ENCODE data around the gene PCMTD2.
"Not testable (repeated sequence)": the region's sequence is repeated elsewhere in the genome, so short reads cannot be mapped to it uniquely, and the experiment has no call there.

Gene PCMTD2

GRCh38 chr20:64224351-64225170, 31.0 kb upstream of the PCMTD2 start:
- DNase-seq: no peak

DNA sequence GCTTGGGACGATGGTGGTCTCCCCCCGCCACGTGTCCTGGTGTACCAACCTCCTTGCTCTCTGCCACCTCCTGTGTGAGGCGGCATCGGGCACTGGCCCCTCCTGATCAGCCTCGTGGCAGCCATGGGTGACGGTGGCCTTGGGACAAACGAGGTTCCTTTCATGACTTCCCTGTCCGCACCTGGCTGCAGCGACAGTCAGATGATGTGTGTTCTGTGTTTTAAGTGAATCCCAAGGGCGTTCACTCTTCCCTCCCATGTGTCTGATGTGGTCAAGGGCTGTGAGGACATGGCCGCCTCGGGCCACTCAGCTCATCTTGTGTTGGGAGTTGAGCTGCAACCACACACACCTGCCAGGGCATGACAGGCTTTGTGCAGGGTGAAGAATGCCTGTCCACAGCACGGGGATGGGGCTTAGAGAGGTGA, 30.4 kb upstream of the PCMTD2 start:
- DNase-seq: no peak

GRCh38 chr20:64225828-64226598, 29.5 kb upstream of the PCMTD2 start:
- no peak for DNase-seq

- no peak for DNase-seq
Measured at GRCh38 chr20:64226686-64227580, 28.6 kb upstream of the PCMTD2 start.

- DNase-seq: no peak
Measured at GRCh38 chr20:64228086-64228653, 27.4 kb upstream of the PCMTD2 start.

GRCh38 chr20:64228751-64229506, 26.6 kb upstream of the PCMTD2 start:
- no peak for DNase-seq

- DNase-seq: no peak
Measured at GRCh38 chr20:64229507-64230061, 26.0 kb upstream of the PCMTD2 start.

GRCh38 chr20:64230461-64231145, 24.9 kb upstream of the PCMTD2 start:
- DNase-seq: no peak

DNA sequence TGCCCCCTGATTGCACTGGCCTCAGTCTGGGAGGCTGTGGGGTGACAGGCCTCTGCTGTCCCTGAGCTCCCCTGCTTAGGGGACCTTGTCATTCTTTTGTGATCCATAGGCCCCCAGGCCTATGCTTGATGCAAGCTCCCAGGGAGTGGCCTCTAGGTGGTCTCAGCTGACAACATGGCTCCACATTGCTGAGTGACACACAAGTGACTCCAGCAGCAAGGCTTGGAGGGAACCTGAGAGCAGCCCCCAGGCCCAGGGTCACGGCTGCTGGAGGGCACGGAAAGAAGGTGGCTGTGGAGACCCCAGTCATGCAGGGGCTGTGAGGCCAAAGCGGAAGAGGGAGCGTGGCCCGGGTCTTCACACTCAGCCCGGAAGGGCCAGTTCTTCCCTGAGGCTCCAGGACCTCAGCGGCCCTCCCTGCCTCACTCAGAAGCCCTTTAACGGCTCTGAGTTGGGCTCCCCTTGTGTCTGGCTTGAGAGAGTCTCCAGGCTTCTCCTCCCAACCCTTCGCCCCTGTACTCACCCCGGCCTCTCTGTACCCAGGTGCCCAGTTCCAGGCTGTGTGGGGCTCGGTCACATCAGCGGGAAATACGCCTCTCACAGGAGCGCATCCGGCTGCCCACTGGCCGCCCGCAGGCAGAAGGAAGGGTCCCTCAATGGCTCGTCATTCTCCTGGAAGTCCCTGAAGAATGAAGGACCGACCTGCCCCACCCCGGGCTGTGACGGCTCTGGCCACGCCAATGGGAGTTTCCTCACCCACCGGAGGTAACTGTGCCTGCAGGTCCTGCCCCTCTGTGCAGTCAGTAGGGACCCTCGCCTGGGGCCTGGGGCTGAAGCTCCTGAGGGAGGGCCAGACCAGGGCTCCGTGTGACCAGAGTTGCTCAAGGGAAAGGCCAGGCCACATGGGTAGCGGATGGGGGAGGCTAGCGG, 23.7 kb upstream of the PCMTD2 start:
- no peak for DNase-seq

DNA sequence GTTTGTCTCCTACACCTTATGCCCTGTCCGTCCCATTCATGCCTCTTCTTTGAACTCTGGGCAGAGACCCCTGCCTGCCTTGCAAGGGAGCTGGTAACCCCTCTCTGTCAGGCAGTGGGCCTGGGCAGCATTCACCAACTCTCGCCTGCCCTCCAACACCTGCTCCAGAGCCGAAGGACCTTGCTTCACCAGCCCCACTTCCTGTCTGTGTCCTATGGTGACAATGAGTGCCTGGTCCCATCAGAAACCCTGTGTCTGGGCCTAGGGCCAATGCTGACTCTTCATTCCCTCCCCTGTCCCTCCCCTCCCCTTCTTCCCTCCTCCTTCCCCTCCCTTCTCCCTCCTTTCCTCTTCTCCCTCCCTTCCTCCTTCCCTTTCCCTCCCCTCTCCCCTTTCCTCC, 22.8 kb upstream of the PCMTD2 start:
- no peak for DNase-seq

DNA sequence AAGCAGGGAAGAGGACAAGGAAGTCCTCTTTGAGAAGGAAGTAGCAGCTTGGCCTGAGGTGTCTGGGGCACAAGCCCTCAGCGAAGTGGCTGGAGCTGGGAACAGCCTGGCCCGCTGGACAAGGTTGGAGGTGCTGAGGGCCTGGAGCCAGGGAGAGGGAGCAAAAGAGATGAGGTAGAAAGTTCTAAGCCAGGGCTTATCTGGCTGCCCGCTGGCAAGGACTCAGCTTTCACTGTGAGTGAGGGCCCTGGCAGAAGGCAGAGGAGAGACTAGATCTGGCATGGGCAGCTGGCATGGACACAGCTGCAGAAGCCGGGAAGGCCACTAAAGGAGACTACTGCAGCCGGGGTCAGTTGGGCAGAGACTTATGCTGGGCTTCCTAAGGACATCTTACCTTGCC, 21.8 kb upstream of the PCMTD2 start:
- no peak for DNase-seq

- DNase-seq: no peak
Measured at GRCh38 chr20:64234291-64234791, 21.2 kb upstream of the PCMTD2 start.

- DNase-seq: not testable (repeated sequence)
Measured at GRCh38 chr20:64234921-64235565, 20.5 kb upstream of the PCMTD2 start.

- DNase-seq: no peak
Measured at GRCh38 chr20:64236137-64237088, 19.1 kb upstream of the PCMTD2 start.

GRCh38 chr20:64237316-64237715, 18.2 kb upstream of the PCMTD2 start:
- no peak for DNase-seq

DNA sequence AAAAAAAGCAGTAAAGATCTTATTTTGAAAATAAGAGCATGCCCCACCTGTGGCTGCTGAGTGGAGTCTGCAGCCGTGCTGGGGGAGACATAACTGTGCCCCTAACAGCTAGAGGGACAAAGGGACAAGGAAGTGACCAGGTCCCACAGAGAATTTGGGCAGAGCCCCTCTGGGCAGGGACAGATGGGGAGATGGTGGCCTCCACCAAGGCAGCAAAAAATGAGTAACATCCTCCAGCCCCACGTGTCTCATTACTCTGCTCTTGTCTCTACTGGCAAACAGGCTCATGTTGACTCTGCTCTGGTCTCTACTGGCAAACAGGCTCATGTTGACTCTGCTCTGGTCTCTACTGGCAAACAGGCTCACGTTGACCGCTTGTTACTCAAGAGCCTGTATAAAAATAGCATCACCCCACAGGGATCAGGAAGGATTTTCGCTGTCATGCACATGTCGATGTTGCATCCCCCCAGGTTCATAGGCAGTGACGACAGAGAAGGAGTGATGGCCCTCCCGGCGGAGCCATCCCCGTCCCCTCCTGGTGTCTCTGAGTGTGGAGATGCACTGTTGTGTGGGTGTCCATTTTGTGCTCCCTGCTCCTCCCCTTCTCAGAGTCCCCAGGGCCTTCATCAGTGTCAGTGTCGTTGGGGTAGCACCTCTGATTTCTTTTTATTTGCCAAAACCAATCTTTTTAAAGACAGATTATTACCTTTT, 17.3 kb upstream of the PCMTD2 start:
- DNase-seq: no peak

DNA sequence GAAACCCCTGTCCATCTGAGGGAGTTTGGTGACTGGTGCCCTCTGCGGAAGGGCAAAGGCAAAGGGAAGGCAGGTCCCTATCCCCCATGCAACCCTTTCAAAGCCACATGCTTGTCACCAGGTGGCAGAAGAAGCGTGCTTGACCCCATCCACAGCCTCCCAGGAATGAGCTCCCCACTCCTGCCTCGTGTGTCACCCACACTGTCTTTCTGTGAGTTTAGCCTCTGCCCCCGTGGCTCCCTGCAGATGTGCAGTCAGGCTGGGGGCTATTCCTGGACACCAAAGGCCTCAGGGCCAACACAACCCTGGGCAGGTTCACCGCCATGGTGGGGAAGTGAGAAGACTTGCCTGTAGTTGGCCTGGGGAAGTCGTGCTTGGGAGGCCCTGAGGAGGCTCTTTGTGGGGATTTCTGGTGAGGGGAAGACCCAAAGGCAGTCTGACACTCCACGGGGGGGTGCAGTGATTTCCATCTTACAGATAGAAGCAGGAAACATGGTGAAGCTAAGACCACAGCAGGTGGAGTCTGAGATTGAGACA, 16.6 kb upstream of the PCMTD2 start:
- no peak for DNase-seq
